ENCODE data around the gene CLCA2. TPM values are rescaled to one million over a fixed set of nuclear protein-coding genes. Genes with fewer than 3 reads are reported as not detected.
A peak's percentile ranks its signal among the peaks of the same experiment; 100 is the strongest.

CLCA2 gene
- total RNA-seq, 1 experiment from 2014 or later: not detected

DNA sequence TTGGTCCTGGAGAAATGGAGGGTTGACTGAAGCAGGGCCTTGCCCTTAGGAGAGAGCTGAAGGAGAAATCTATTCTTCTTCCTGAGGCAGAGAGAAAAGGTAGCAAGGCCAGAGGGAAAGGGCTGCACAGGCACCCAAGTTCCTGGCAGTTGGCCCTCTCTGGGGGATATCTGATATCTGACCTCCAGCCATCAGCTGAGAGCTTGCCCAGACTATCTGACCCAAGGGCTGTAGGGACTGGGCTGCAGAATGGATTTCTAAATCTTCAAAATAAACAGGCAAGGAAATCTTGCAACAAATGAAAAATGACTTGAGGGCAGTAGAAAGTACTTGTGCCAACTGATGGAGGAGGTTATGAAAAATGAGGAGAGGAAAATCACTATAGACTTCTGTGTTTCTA is 498 bp upstream of the CLCA2 start:
- H3K27ac ChIP-seq (ENCODE audit: low read length): no peak overlapping the region
- POLR2A ChIA-PET: no interaction called here
- intact Hi-C loops (cut with micrococcal nuclease; ENCODE audit: unreplicated experiment): no loop called here
- no TSS peak for BruUV-seq (replicated peaks)
- H3K9me3 ChIP-seq (ENCODE audit: control insufficient read depth, insufficient read depth, low read depth, low read length): no peaks in the 10 kb centered on the region
- CTCF ChIA-PET: no interaction called here
- no peaks in the 10 kb centered on the region for H3K4me1 ChIP-seq (ENCODE audit: control insufficient read depth, insufficient read depth, low read length)
- in situ Hi-C loops (cut with HindIII; ENCODE audit: low pct_unique_long_range_greater_than_20kb, low sequenced_read_pairs): no loop called here
- peaks cover 77% of the 10 kb centered on the region for H3K27me3 ChIP-seq (ENCODE audit: control insufficient read depth, insufficient read depth, low read length)
- H3K36me3 ChIP-seq (ENCODE audit: control insufficient read depth, insufficient read depth, low read length): no peaks in the 10 kb centered on the region
- no peak overlapping the region for H3K4me3 ChIP-seq (ENCODE audit: low read depth in 2 of 2, low read length in 2 of 2)
- no peak for DNase-seq (ENCODE audit: low read depth, low spot score)
- ATAC-seq: no peak
- TF ChIP-seq, protein P1, sequence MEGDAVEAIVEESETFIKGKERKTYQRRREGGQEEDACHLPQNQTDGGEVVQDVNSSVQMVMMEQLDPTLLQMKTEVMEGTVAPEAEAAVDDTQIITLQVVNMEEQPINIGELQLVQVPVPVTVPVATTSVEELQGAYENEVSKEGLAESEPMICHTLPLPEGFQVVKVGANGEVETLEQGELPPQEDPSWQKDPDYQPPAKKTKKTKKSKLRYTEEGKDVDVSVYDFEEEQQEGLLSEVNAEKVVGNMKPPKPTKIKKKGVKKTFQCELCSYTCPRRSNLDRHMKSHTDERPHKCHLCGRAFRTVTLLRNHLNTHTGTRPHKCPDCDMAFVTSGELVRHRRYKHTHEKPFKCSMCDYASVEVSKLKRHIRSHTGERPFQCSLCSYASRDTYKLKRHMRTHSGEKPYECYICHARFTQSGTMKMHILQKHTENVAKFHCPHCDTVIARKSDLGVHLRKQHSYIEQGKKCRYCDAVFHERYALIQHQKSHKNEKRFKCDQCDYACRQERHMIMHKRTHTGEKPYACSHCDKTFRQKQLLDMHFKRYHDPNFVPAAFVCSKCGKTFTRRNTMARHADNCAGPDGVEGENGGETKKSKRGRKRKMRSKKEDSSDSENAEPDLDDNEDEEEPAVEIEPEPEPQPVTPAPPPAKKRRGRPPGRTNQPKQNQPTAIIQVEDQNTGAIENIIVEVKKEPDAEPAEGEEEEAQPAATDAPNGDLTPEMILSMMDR (IDR thresholded peaks at IDR 0.05): no peak
- no peak for TF ChIP-seq SIN3A (IDR thresholded peaks at IDR 0.05; ENCODE audit: borderline replicate concordance, insufficient read depth, low read depth, low read length)
- TF ChIP-seq, protein P2, sequence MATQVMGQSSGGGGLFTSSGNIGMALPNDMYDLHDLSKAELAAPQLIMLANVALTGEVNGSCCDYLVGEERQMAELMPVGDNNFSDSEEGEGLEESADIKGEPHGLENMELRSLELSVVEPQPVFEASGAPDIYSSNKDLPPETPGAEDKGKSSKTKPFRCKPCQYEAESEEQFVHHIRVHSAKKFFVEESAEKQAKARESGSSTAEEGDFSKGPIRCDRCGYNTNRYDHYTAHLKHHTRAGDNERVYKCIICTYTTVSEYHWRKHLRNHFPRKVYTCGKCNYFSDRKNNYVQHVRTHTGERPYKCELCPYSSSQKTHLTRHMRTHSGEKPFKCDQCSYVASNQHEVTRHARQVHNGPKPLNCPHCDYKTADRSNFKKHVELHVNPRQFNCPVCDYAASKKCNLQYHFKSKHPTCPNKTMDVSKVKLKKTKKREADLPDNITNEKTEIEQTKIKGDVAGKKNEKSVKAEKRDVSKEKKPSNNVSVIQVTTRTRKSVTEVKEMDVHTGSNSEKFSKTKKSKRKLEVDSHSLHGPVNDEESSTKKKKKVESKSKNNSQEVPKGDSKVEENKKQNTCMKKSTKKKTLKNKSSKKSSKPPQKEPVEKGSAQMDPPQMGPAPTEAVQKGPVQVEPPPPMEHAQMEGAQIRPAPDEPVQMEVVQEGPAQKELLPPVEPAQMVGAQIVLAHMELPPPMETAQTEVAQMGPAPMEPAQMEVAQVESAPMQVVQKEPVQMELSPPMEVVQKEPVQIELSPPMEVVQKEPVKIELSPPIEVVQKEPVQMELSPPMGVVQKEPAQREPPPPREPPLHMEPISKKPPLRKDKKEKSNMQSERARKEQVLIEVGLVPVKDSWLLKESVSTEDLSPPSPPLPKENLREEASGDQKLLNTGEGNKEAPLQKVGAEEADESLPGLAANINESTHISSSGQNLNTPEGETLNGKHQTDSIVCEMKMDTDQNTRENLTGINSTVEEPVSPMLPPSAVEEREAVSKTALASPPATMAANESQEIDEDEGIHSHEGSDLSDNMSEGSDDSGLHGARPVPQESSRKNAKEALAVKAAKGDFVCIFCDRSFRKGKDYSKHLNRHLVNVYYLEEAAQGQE (IDR thresholded peaks at IDR 0.05; ENCODE audit: insufficient read depth in 1 of 2, low read depth in 2 of 2, low read length in 1 of 2): no peak
- TF ChIP-seq POLR2AphosphoS5 (IDR thresholded peaks at IDR 0.05; ENCODE audit: low read depth, low read length): no peak
- no peak for TF ChIP-seq TCF7L2 (IDR thresholded peaks at IDR 0.05; ENCODE audit: low read depth, low read length)

DNA sequence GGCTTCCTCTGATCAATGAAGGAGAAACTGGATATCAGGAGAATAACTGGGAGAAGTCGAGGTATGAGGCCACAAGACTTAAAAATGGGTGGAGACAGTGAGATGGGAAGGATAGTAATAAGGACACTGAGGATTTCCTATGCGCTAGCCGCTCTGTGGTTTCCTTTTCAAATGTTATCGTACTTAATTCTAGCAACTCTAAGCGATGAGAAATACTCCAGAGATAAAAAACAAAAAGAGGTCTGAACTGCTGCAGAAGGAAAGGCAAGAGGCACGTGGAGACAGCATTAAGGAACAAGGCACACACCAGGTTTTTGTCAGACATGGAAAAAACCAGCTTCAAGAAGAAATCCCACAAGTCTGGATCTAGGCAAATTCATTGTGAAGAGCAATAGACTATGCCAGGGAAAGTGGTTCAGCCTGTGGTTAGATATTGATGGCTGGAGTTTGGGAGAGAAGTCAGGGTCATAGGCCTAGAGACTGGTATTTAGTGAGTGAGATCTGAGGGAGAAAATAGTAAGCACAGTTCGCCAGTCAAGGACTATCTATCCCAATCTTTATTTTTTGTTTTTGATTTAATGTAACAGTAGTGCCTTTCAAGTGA is 5.3 kb downstream of the CLCA2 start:
- ChIA-PET POLR2A (no interaction called here), CTCF (interaction anchor here (0.6 kb wide), 1 partner anchor 1366 kb away, joined by 4 read pairs; no protein-coding TSS in a partner anchor)
- intact Hi-C loops (cut with micrococcal nuclease; ENCODE audit: unreplicated experiment): no loop called here
- no peaks in the 10 kb centered on the region for H3K36me3 ChIP-seq (ENCODE audit: control insufficient read depth, insufficient read depth, low read length)
- H3K4me3 ChIP-seq (ENCODE audit: low read depth in 2 of 2, low read length in 2 of 2): no peak overlapping the region
- H3K27me3 ChIP-seq (ENCODE audit: control insufficient read depth, insufficient read depth, low read length): peaks cover 74% of the 10 kb centered on the region
- TF ChIP-seq, protein P2 (IDR thresholded peaks at IDR 0.05; ENCODE audit: insufficient read depth in 1 of 2, low read depth in 2 of 2, low read length in 1 of 2): no peak
- TF ChIP-seq SIN3A (IDR thresholded peaks at IDR 0.05; ENCODE audit: borderline replicate concordance, insufficient read depth, low read depth, low read length): no peak
- TF ChIP-seq, protein P1 (IDR thresholded peaks at IDR 0.05): no peak
- no peak for TF ChIP-seq POLR2AphosphoS5 (IDR thresholded peaks at IDR 0.05; ENCODE audit: low read depth, low read length)
- TF ChIP-seq TCF7L2 (IDR thresholded peaks at IDR 0.05; ENCODE audit: low read depth, low read length): no peak
- no peaks in the 10 kb centered on the region for H3K4me1 ChIP-seq (ENCODE audit: control insufficient read depth, insufficient read depth, low read length)
- in situ Hi-C loops (cut with HindIII; ENCODE audit: low pct_unique_long_range_greater_than_20kb, low sequenced_read_pairs): loop anchor here (5.0 kb wide), 1 partner anchor 48 kb away; no protein-coding TSS in a partner anchor
- peak; percentile 51; the same call in 1 of the 2 replicates for ATAC-seq
- no TSS peak for BruUV-seq (replicated peaks)
- DNase-seq (ENCODE audit: low read depth, low spot score): no peak
- H3K9me3 ChIP-seq (ENCODE audit: control insufficient read depth, insufficient read depth, low read depth, low read length): no peaks in the 10 kb centered on the region
- no peak overlapping the region for H3K27ac ChIP-seq (ENCODE audit: low read length)

Data from Panc1 (cell line).